ENCODE measurements around the gene NEAT1. TPM values are rescaled to one million over a fixed set of nuclear protein-coding genes. Genes with fewer than 3 reads are reported as not detected.
A peak's percentile ranks its signal among the peaks of the same experiment; 100 is the strongest.

The NEAT1 gene
- total RNA-seq, 4 donors from 2014 or later, result 30.6 to 705 (median 357) TPM

DNA sequence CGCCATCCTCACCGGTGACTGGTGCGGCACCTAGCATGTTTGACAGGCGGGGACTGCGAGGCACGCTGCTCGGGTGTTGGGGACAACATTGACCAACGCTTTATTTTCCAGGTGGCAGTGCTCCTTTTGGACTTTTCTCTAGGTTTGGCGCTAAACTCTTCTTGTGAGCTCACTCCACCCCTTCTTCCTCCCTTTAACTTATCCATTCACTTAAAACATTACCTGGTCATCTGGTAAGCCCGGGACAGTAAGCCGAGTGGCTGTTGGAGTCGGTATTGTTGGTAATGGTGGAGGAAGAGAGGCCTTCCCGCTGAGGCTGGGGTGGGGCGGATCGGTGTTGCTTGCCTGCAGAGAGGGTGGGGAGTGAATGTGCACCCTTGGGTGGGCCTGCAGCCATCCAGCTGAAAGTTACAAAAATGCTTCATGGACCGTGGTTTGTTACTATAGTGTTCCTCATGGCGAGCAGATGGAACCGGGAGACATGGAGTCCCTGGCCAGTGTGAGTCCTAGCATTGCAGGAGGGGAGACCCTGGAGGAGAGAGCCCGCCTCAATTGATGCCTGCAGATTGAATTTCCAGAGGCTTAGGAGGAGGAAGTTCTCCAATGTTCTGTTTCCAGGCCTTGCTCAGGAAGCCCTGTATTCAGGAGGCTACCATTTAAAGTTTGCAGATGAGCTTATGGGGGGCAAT, 1.1 kb downstream of the NEAT1 start:
- no peak for DNase-seq
- Histone ChIP-seq H3K4me3 (peak overlapping the region; percentile 69 to 95 (median 84)), H3K27ac (peak overlapping the region; percentile 99 to 100 (median 100)), H3K9me3 (no peaks in the 10 kb centered on the region), H3K4me1 (peaks cover 21 to 55% (median 24%) of the 10 kb centered on the region in 3 donors), H3K36me3 (peaks cover 0 to 46% (median 38%) of the 10 kb centered on the region in 3 donors), H3K27me3 (no peaks in the 10 kb centered on the region)
- TF ChIP-seq, protein P1, sequence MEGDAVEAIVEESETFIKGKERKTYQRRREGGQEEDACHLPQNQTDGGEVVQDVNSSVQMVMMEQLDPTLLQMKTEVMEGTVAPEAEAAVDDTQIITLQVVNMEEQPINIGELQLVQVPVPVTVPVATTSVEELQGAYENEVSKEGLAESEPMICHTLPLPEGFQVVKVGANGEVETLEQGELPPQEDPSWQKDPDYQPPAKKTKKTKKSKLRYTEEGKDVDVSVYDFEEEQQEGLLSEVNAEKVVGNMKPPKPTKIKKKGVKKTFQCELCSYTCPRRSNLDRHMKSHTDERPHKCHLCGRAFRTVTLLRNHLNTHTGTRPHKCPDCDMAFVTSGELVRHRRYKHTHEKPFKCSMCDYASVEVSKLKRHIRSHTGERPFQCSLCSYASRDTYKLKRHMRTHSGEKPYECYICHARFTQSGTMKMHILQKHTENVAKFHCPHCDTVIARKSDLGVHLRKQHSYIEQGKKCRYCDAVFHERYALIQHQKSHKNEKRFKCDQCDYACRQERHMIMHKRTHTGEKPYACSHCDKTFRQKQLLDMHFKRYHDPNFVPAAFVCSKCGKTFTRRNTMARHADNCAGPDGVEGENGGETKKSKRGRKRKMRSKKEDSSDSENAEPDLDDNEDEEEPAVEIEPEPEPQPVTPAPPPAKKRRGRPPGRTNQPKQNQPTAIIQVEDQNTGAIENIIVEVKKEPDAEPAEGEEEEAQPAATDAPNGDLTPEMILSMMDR (IDR thresholded peaks at IDR 0.05), result no peak
- TF ChIP-seq POLR2A (IDR thresholded peaks at IDR 0.05), result peak in 1 of 4 donors; percentile 13
- 1% methylated on average over 13 to 15 of the region's 19 CpGs for WGBS, 2 donors
- intact Hi-C loops (cut with DNase I), result loop anchor here (2.0 to 10.0 kb wide), 2 partner anchors 51 to 75 kb away; partner anchors contain the start of gene MALAT1

DNA sequence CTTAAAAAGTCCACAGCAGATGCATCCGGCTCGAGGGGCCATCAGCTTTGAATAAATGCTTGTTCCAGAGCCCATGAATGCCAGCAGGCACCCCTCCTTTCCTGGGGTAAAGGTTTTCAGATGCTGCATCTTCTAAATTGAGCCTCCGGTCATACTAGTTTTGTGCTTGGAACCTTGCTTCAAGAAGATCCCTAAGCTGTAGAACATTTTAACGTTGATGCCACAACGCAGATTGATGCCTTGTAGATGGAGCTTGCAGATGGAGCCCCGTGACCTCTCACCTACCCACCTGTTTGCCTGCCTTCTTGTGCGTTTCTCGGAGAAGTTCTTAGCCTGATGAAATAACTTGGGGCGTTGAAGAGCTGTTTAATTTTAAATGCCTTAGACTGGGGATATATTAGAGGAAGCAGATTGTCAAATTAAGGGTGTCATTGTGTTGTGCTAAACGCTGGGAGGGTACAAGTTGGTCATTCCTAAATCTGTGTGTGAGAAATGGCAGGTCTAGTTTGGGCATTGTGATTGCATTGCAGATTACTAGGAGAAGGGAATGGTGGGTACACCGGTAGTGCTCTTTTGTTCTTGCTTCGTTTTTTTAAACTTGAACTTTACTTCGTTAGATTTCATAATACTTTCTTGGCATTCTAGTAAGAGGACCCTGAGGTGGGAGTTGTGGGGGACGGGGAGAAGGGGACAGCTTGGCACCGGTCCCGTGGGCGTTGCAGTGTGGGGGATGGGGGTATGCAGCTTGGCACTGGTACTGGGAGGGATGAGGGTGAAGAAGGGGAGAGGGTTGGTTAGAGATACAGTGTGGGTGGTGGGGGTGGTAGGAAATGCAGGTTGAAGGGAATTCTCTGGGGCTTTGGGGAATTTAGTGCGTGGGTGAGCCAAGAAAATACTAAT, 1.9 kb downstream of the NEAT1 start:
- peaks cover 13 to 55% (median 20%) of the 10 kb centered on the region in 3 donors for H3K4me1 ChIP-seq

DNA sequence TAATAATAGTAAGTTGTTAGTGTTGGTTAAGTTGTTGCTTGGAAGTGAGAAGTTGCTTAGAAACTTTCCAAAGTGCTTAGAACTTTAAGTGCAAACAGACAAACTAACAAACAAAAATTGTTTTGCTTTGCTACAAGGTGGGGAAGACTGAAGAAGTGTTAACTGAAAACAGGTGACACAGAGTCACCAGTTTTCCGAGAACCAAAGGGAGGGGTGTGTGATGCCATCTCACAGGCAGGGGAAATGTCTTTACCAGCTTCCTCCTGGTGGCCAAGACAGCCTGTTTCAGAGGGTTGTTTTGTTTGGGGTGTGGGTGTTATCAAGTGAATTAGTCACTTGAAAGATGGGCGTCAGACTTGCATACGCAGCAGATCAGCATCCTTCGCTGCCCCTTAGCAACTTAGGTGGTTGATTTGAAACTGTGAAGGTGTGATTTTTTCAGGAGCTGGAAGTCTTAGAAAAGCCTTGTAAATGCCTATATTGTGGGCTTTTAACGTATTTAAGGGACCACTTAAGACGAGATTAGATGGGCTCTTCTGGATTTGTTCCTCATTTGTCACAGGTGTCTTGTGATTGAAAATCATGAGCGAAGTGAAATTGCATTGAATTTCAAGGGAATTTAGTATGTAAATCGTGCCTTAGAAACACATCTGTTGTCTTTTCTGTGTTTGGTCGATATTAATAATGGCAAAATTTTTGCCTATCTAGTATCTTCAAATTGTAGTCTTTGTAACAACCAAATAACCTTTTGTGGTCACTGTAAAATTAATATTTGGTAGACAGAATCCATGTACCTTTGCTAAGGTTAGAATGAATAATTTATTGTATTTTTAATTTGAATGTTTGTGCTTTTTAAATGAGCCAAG, 2.7 kb downstream of the NEAT1 start:
- peaks cover 0 to 46% (median 38%) of the 10 kb centered on the region in 3 donors for H3K36me3 ChIP-seq
- peak in 3 of 4 donors; percentile 55 to 86 (median 59) for TF ChIP-seq POLR2A (IDR thresholded peaks at IDR 0.05)
- TF ChIP-seq, protein P1 (IDR thresholded peaks at IDR 0.05), result peak in 3 of 6 experiments; percentile 46 to 50 (median 48)
- peaks cover 12 to 55% (median 23%) of the 10 kb centered on the region in 3 donors for H3K4me1 ChIP-seq
- H3K27ac ChIP-seq, result peak overlapping the region; percentile 99 to 100 (median 100)
- no peak for DNase-seq
- H3K4me3 ChIP-seq, result peak overlapping the region; percentile 69 to 95 (median 84)
- intact Hi-C loops (cut with DNase I), result loop anchor here (10.0 kb wide), 1 partner anchor 49 kb away; no protein-coding TSS in a partner anchor
- 0 to 1% methylated on average over 8 to 9 of the region's 9 CpGs for WGBS, 2 donors
- H3K9me3 ChIP-seq, result no peaks in the 10 kb centered on the region
- no peaks in the 10 kb centered on the region for H3K27me3 ChIP-seq

More for the DNA sequence above, 1.9 kb downstream of the NEAT1 start:
- H3K9me3 ChIP-seq, result no peaks in the 10 kb centered on the region
- H3K4me3 ChIP-seq, result peak overlapping the region; percentile 69 to 95 (median 84)
- WGBS, 2 donors, result 0% methylated on average over 17 to 18 of the region's 18 CpGs
- peak overlapping the region; percentile 99 to 100 (median 100) for H3K27ac ChIP-seq
- peaks cover 0 to 46% (median 38%) of the 10 kb centered on the region in 3 donors for H3K36me3 ChIP-seq
- no peaks in the 10 kb centered on the region for H3K27me3 ChIP-seq
- DNase-seq, result no peak
- peak in 1 of 4 donors; percentile 29 for TF ChIP-seq POLR2A (IDR thresholded peaks at IDR 0.05)
- TF ChIP-seq, protein P1 (IDR thresholded peaks at IDR 0.05), result peak in 1 of 6 experiments; percentile 13
- intact Hi-C loops (cut with DNase I), result loop anchor here (10.0 kb wide), 1 partner anchor 50 kb away; no protein-coding TSS in a partner anchor

DNA sequence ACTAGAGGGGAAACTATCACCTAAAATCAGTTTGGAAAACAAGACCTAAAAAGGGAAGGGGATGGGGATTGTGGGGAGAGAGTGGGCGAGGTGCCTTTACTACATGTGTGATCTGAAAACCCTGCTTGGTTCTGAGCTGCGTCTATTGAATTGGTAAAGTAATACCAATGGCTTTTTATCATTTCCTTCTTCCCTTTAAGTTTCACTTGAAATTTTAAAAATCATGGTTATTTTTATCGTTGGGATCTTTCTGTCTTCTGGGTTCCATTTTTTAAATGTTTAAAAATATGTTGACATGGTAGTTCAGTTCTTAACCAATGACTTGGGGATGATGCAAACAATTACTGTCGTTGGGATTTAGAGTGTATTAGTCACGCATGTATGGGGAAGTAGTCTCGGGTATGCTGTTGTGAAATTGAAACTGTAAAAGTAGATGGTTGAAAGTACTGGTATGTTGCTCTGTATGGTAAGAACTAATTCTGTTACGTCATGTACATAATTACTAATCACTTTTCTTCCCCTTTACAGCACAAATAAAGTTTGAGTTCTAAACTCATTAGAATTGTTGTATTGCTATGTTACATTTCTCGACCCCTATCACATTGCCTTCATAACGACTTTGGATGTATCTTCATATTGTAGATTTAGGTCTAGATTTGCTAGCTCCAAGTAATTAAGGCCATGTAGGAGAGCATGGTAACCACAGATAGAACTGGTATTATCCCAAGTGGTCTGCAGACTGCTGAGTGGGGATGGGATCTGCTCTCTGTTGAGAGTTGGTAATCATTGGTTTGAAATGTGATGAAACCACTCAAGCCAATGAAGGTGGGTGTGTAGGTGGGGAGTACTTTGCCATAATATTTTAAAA, 3.6 kb downstream of the NEAT1 start:
- WGBS, 2 donors, result 0 to 1% methylated on average over 9 of the region's 9 CpGs
- Histone ChIP-seq H3K4me3 (peak overlapping the region; percentile 69 to 95 (median 84)), H3K27ac (peak overlapping the region; percentile 99 to 100 (median 100)), H3K27me3 (no peaks in the 10 kb centered on the region), H3K4me1 (peaks cover 5 to 55% (median 23%) of the 10 kb centered on the region in 3 donors), H3K9me3 (no peaks in the 10 kb centered on the region), H3K36me3 (peaks cover 0 to 46% (median 38%) of the 10 kb centered on the region in 3 donors)
- TF ChIP-seq POLR2A (IDR thresholded peaks at IDR 0.05), result peak in 3 of 4 donors; percentile 44 to 71 (median 61)
- TF ChIP-seq, protein P1 (IDR thresholded peaks at IDR 0.05), result no peak
- DNase-seq, result no peak
- intact Hi-C loops (cut with DNase I), result loop anchor here (10.0 kb wide), 1 partner anchor 49 kb away; no protein-coding TSS in a partner anchor

Measured in esophagus squamous epithelium (tissue), 5 donors.